H1 (cell line): Measurements from ENCODE around the gene CRISPLD2. TPM values are rescaled to one million over a fixed set of nuclear protein-coding genes. Genes with fewer than 3 reads are reported as not detected.

ENCODE experiments used
- CTCF ChIA-PET: fragments of 300-600 bp; sonication (Branson Sonifier 250); formaldehyde crosslinking; loops from one replicate; lab custom pipeline; 2021; ENCODE audit not compliant: partially characterized antibody; lab: Charles Lee
- POLR2A ChIA-PET: fragments of 300-600 bp; sonication (Branson Sonifier 250); formaldehyde crosslinking; loops from one replicate; lab custom pipeline; 2021; ENCODE audit warnings: inconsistent platforms; ENCODE audit not compliant: partially characterized antibody; lab: Charles Lee
- DNase-seq, 2 experiments: peaks; one replicate each; pipeline versions ENCODE4 v3.0.0 to v3.0.0-alpha.2; 2010 to 2022; ENCODE audit warnings: low spot score in 2 of 2, low read depth in 1 of 2, mixed read lengths in 1 of 2
- FAIRE-seq: peaks from 2 replicates; lab custom pipeline; 2011; peaks lifted over from hg19 to GRCh38; lab: Jason Lieb, UNC
- H2AFZ ChIP-seq: 2 replicates; pipeline ENCODE4 v1.8.1; 2012; ENCODE audit warnings: low read length, inconsistent platforms
- H2AK5ac ChIP-seq: 2 replicates; pipeline ENCODE4 v1.6.1; 2013; ENCODE audit warnings: low read depth, low read length
- H2BK120ac ChIP-seq: replicated peaks from 2 replicates; pipeline ENCODE3; 2013; ENCODE audit warnings: low read depth, low read length, inconsistent platforms
- H2BK12ac ChIP-seq: 2 replicates; pipeline ENCODE4 v1.6.1; 2013; ENCODE audit warnings: low read depth, low read length
- H2BK15ac ChIP-seq: 2 replicates; pipeline ENCODE4 v1.6.1; 2013; ENCODE audit warnings: low read length
- H2BK20ac ChIP-seq: 2 replicates; pipeline ENCODE4 v1.6.1; 2013; ENCODE audit warnings: low read length
- H2BK5ac ChIP-seq: 2 replicates; pipeline ENCODE4 v1.6.1; 2013; ENCODE audit warnings: low read depth, low read length
- H3K14ac ChIP-seq: 2 replicates; pipeline ENCODE4 v1.6.1; 2013; ENCODE audit warnings: inconsistent platforms; ENCODE audit not compliant: insufficient read length
- H3K18ac ChIP-seq: 2 replicates; pipeline ENCODE4 v1.6.1; 2013; ENCODE audit warnings: low read length; ENCODE audit errors: extremely low read depth
- H3K23ac ChIP-seq: 2 replicates; pipeline ENCODE4 v1.6.1; 2013; ENCODE audit warnings: inconsistent platforms; ENCODE audit not compliant: insufficient read length
- H3K23me2 ChIP-seq: 2 replicates; pipeline ENCODE4 v1.6.1; 2013; ENCODE audit warnings: low read depth, low read length
- H3K27ac ChIP-seq: 2 replicates; pipeline ENCODE4 v1.6.1; 2011; ENCODE audit warnings: low read depth, low read length, inconsistent platforms
- H3K27me3 ChIP-seq, 4 experiments: replicated peaks in 1 of 4; 1 replicate in 1 of 4; 2 replicates in 3 of 4; pipeline versions ENCODE4 v1.6.1 to v1.8.1; 2011 to 2013; ENCODE audit warnings: low read length in 3 of 4, mild to moderate bottlenecking in 3 of 4, inconsistent platforms in 2 of 4, mixed read lengths in 2 of 4, moderate library complexity in 1 of 4; ENCODE audit not compliant: control insufficient read depth in 3 of 4, insufficient read depth in 3 of 4; ENCODE audit errors: extremely low read depth in 1 of 4
- H3K36me3 ChIP-seq, 4 experiments: 2 replicates each; pipeline versions ENCODE4 v1.6.1 to v1.8.1; 2011 to 2013; ENCODE audit warnings: mild to moderate bottlenecking in 4 of 4, low read length in 3 of 4, moderate library complexity in 2 of 4, control low read depth in 1 of 4, inconsistent platforms in 1 of 4; ENCODE audit not compliant: insufficient read depth in 4 of 4, control insufficient read depth in 2 of 4
- H3K4ac ChIP-seq: replicated peaks from 2 replicates; pipeline ENCODE3; 2013; ENCODE audit warnings: low read length, low read depth, mixed read lengths, inconsistent platforms; ENCODE audit not compliant: insufficient read length
- H3K4me1 ChIP-seq, 4 experiments: replicated peaks in 1 of 4; 1 replicate in 1 of 4; 2 replicates in 3 of 4; pipeline versions ENCODE4 v1.6.1 to v1.8.1; 2011 to 2013; ENCODE audit warnings: low read length in 3 of 4, inconsistent platforms in 2 of 4, mixed read lengths in 1 of 4; ENCODE audit not compliant: insufficient read depth in 4 of 4, control insufficient read depth in 3 of 4
- H3K4me2 ChIP-seq, 2 experiments: 2 replicates each; pipeline versions ENCODE4 v1.6.1 to v1.8.1; 2011 to 2013; ENCODE audit warnings: low read depth in 2 of 2, low read length in 2 of 2, control low read depth in 1 of 2, inconsistent platforms in 1 of 2, mild to moderate bottlenecking in 1 of 2; ENCODE audit not compliant: insufficient read depth in 1 of 2
- H3K4me3 ChIP-seq, 4 experiments: fragments of 200-600, 300-600 bp in 1 of 4; sonication (generic), shearing (Covaris generic), sonication (Bioruptor Twin) in 1 of 4; 2 replicates each; pipeline versions ENCODE4 v1.5.1 to v1.8.1; 2011 to 2016; ENCODE audit warnings: low read length in 4 of 4, low read depth in 3 of 4, control low read depth in 2 of 4, inconsistent platforms in 2 of 4, mild to moderate bottlenecking in 2 of 4, mixed read lengths in 1 of 4, moderate library complexity in 1 of 4; ENCODE audit not compliant: insufficient read depth in 2 of 4; ENCODE audit errors: extremely low read depth in 1 of 4
- H3K56ac ChIP-seq: replicated peaks from 2 replicates; pipeline ENCODE3; 2013; ENCODE audit warnings: low read depth, mild to moderate bottlenecking, mixed read lengths, low read length, inconsistent platforms; ENCODE audit not compliant: insufficient read length
- H3K79me1 ChIP-seq: 2 replicates; pipeline ENCODE4 v1.6.1; 2013; ENCODE audit warnings: low read depth, low read length, control low read depth
- H3K79me2 ChIP-seq, 2 experiments: 2 replicates each; pipeline versions ENCODE4 v1.6.1 to v1.8.1; 2012 to 2013; ENCODE audit warnings: low read length in 2 of 2, mild to moderate bottlenecking in 2 of 2, inconsistent platforms in 1 of 2; ENCODE audit not compliant: insufficient read depth in 2 of 2, control insufficient read depth in 1 of 2
- H3K9ac ChIP-seq, 4 experiments: replicated peaks in 1 of 4; 1 replicate in 1 of 4; 2 replicates in 3 of 4; pipeline versions ENCODE4 v1.6.1 to v1.8.1; 2011 to 2013; ENCODE audit warnings: low read depth in 3 of 4, low read length in 3 of 4, control low read depth in 2 of 4, mild to moderate bottlenecking in 2 of 4, moderate library complexity in 2 of 4, inconsistent platforms in 1 of 4; ENCODE audit errors: extremely low read depth in 1 of 4
- H3K9me3 ChIP-seq, 2 experiments: 2 replicates each; pipeline versions ENCODE4 v1.6.1 to v1.8.1; 2012 to 2013; ENCODE audit warnings: mild to moderate bottlenecking in 2 of 2, moderate library complexity in 2 of 2, control low read depth in 1 of 2, inconsistent platforms in 1 of 2, low read depth in 1 of 2, low read length in 1 of 2, mixed read lengths in 1 of 2; ENCODE audit not compliant: insufficient read depth in 2 of 2
- H4K20me1 ChIP-seq, 2 experiments: replicated peaks in 1 of 2; 2 replicates each; pipeline versions ENCODE3 to v1.8.1; 2011 to 2013; ENCODE audit warnings: inconsistent platforms in 2 of 2, low read length in 2 of 2, mild to moderate bottlenecking in 1 of 2; ENCODE audit not compliant: insufficient read depth in 2 of 2, control insufficient read depth in 1 of 2
- H4K5ac ChIP-seq: 2 replicates; pipeline ENCODE4 v1.6.1; 2013; ENCODE audit warnings: low read length, low read depth, mixed read lengths, inconsistent platforms; ENCODE audit not compliant: insufficient read length
- H4K8ac ChIP-seq: 2 replicates; pipeline ENCODE4 v1.8.0; 2013; ENCODE audit warnings: mild to moderate bottlenecking, moderate library complexity, low read length, inconsistent platforms; ENCODE audit not compliant: insufficient read depth; ENCODE audit errors: extremely low read depth
- H4K91ac ChIP-seq: replicated peaks from 2 replicates; pipeline ENCODE3; 2013; ENCODE audit warnings: low read length, mixed read lengths, inconsistent platforms; ENCODE audit not compliant: insufficient read length
- CHD1 ChIP-seq: IDR thresholded peaks from 2 replicates; pipeline ENCODE4 v1.6.1; 2012; ENCODE audit warnings: low read depth, low read length, improper control_type of control experiment
- EGR1 ChIP-seq: IDR thresholded peaks from 2 replicates; pipeline ENCODE4 v1.6.1; 2011; ENCODE audit warnings: low read depth, low read length, borderline replicate concordance
- RFX5 ChIP-seq: IDR thresholded peaks from 2 replicates; pipeline ENCODE4 v1.6.1; 2011; ENCODE audit warnings: low read depth, low read length, improper control_type of control experiment, borderline replicate concordance
- WGBS, 2 experiments: shearing (Covaris generic) in 1 of 2; methylation state at CpG; one replicate each; pipeline versions ENCODE4 v1.1.6 to v1.1.7; 2013 to 2015; ENCODE audit warnings: low lambda C conversion rate in 2 of 2, mixed read lengths in 2 of 2, inconsistent platforms in 1 of 2, low coverage in 1 of 2, missing lambda C conversion rate in 1 of 2; ENCODE audit not compliant: insufficient replicate concordance in 2 of 2, insufficient coverage in 1 of 2, insufficient read length in 1 of 2; ENCODE audit errors: extremely low coverage in 1 of 2, missing lambda C conversion rate in 1 of 2; 5-methylcytosine and 5-hydroxymethylcytosine counted together
- polyA plus RNA-seq, 7 experiments: library from polyadenylated mRNA; depleted of rRNA in 3 of 7; stranded (reverse) in 5 of 7; unstranded in 2 of 7; fragments of >200 nt in 5 of 7; fragments of 200-250 nt in 2 of 7; gene quantifications; 1 replicate in 5 of 7; 2 replicates in 1 of 7; 4 replicates in 1 of 7; pipeline versions ENCODE4 v1.2.1 to v1.2.3, GENCODE V29; 2011 to 2013; ENCODE audit warnings: missing spikeins in 2 of 7, mixed read lengths in 2 of 7
- total RNA-seq: library from RNA; stranded (reverse); fragmentation: NEBNext Ultra II Directional; extraction: Animal tissue kit (Norgen Biotek cat#: 25700); gene quantifications from 2 replicates; pipeline ENCODE4 v1.2.1, GENCODE V29; 2021

CRISPLD2 gene
- total and polyA plus RNA-seq, 2 of the 8 experiments (the other 6 are each of a cell fraction or from before 2014, with no cell fraction given), result 2.7 to 5.1 TPM

DNA sequence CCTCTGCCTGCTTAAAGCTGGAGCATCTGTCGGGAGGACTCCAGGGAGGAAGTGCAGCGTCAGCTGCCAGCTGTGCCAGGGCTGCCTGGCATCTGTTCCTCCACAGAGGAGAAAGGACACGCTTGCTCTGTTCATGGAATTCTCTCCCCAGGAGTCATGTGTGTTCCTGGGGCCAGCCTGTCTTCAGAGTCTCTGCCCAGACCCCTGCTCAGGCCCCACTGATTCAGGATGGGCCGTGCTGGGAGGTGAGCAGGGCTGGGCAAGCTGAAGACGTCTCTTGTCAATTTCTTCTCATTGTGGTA is 24.2 kb downstream of the CRISPLD2 start:
- H3K4me2 ChIP-seq, result peak overlapping the region in 1 of 2 experiments; percentile 9; a peak in 2 of 4 replicates
- WGBS, 2 experiments, result 76% methylated on average over 5 of the region's 5 CpGs; no CpG with 5 or more reads in 1 of the 2 experiments
- peaks cover 0 to 4% of the 10 kb centered on the region in 2 experiments for H4K20me1 ChIP-seq
- H3K23me2 ChIP-seq, result peaks cover 2% of the 10 kb centered on the region; the same call in 1 of the 2 replicates
- H4K91ac ChIP-seq, result no peak overlapping the region
- H3K23ac ChIP-seq, result no peak overlapping the region
- no peak overlapping the region for H4K8ac ChIP-seq
- H2BK15ac ChIP-seq, result no peak overlapping the region
- H2BK120ac ChIP-seq, result no peak overlapping the region
- no peak for DNase-seq
- H3K9me3 ChIP-seq, result no peaks in the 10 kb centered on the region
- no peak overlapping the region for H2AK5ac ChIP-seq
- no peak overlapping the region for H4K5ac ChIP-seq
- no peak overlapping the region for H2AFZ ChIP-seq
- no peak overlapping the region for H3K4ac ChIP-seq
- no peaks in the 10 kb centered on the region for H3K79me2 ChIP-seq
- no peak for FAIRE-seq
- no peak overlapping the region for H3K4me3 ChIP-seq
- peaks cover 0 to 31% (median 17%) of the 10 kb centered on the region in 4 experiments; a peak in 5 of 7 replicates for H3K27me3 ChIP-seq
- H2BK20ac ChIP-seq, result no peak overlapping the region
- H3K79me1 ChIP-seq, result no peaks in the 10 kb centered on the region
- H3K9ac ChIP-seq, result no peak overlapping the region
- H2BK5ac ChIP-seq, result no peak overlapping the region
- CTCF ChIA-PET, result interaction anchor here (1.6 kb wide), 1 partner anchor 118 kb away, joined by 3 read pairs; no protein-coding TSS in a partner anchor
- H3K27ac ChIP-seq, result no peak overlapping the region
- H3K36me3 ChIP-seq, result no peaks in the 10 kb centered on the region
- no peak overlapping the region for H3K56ac ChIP-seq
- peak overlapping the region; percentile 64; the same call in 1 of the 2 replicates for H2BK12ac ChIP-seq
- no peak overlapping the region for H3K18ac ChIP-seq
- H3K4me1 ChIP-seq, result peaks cover 13 to 50% (median 38%) of the 10 kb centered on the region in 4 experiments
- POLR2A ChIA-PET, result interaction anchor here (0.7 kb wide), 1 partner anchor 24 kb away, joined by 4 read pairs; the partner anchor contains the start of gene CRISPLD2
- no peak overlapping the region for H3K14ac ChIP-seq
- TF ChIP-seq RFX5, result no peak
- no peak for TF ChIP-seq EGR1
- no peak for TF ChIP-seq CHD1
